GM21515 (cell line): ENCODE results near the gene ISYNA1.

Experiments used
- ATAC-seq: cut with Tn5 transposase; IDR thresholded peaks from one replicate; pipeline ENCODE4 v1.9.1; 2021; ENCODE audit not compliant: unreplicated experiment

The ISYNA1 gene

DNA sequence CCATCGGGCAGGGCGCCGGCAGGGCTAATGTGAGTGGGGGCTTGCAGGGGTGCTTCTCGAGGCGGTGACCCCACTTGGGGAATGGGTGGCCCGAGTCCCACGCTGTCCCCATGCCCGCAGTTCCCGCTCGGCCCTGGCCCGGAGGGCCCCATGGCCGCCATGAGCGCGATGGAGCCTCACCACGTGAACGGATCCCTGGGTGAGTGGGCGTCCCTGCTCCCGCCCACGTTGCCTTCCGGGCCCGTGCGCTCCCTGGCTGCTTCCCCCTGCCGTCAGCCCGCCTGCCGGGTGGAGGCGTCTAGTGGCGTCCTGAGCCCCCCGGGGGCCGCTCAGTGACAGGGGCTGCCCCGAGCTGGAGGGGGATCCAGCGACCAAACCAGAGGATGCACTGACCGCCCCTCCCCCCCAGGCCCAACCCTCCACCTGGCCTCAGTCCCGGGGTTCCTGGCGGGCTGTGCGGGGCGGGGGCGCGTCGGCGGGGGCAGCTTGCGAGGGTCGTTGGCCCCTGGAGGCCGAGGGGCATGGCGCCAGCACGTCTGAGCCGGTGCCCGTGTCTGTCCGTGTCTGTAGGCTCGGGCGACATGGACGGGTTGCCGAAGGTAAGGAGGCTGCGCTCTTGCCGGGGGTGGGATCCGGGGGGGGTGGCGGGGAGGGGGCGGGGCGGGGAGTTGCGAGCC lies 4.8 kb downstream of the ISYNA1 start:
- no peak for ATAC-seq

DNA sequence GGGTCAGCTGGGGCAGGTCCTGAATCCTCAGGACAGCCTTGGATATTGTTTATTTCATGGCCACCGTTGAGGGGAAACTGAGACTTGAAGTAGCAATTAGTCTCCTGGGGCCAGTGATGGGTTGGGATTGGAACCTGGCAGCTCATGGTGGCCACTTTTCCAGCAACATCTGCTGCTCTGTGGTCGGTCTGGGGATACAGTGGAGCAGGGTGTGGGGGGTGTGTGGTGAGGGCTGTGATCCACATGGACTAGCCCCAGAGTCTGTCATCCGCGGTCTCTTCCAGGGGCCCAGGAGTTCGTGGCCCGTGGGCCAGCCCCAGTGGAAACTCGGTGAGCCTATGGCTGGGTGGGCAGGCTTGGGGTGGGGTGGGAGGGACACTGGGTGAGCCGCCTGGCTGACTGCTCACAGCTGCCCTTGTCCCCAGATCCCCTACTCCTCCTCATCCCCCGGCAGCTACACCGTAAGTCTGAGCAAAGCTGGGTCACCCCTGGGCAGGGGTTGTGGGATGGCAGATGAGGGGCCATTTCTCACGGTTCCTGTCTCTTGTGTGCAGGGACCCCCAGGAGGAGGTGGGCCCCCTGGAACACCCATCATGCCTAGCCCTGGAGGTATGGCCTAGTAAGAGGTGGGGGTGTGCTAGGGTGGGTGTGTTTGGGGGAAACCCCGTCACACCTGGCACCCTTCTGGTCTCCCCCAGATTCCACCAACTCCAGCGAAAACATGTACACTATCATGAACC lies 5.5 kb downstream of the ISYNA1 start:
- ATAC-seq = no peak

DNA sequence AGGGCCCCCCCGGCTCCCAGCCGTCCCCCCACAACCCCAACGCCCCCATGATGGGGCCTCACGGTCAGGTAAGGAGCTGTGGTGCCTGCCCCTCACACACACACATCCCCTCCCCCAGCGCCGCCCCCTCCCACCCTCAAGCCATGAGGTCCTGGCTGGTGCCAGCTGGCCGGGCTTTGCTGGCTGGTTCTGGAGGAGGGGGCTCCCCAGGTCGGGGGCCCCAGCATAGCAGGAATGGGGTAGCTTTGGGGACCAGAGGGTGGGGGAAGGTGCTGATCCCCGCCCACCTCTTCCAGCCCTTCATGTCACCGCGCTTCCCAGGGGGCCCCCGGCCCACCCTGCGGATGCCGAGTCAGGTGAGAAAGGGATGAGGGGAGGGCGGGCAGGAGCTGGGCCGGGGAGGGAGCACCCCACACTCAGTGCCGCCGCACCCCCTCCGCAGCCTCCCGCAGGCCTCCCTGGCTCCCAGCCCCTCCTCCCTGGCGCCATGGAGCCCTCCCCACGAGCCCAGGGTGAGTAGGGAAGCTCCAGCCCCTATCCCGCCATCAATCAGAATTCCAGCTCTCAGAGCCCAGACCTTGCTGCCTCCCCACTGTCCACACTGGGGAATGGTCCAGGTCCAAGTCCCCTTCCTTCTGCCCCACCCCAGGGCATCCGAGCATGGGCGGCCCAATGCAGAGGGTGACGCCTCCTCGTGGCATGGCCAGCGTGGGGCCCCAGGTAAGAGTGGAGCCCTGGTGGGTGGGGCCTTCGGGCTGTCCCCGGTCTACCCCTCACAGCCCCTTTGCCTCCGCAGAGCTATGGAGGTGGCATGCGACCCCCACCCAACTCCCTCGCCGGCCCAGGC lies 6.4 kb downstream of the ISYNA1 start:
- ATAC-seq = no peak

DNA sequence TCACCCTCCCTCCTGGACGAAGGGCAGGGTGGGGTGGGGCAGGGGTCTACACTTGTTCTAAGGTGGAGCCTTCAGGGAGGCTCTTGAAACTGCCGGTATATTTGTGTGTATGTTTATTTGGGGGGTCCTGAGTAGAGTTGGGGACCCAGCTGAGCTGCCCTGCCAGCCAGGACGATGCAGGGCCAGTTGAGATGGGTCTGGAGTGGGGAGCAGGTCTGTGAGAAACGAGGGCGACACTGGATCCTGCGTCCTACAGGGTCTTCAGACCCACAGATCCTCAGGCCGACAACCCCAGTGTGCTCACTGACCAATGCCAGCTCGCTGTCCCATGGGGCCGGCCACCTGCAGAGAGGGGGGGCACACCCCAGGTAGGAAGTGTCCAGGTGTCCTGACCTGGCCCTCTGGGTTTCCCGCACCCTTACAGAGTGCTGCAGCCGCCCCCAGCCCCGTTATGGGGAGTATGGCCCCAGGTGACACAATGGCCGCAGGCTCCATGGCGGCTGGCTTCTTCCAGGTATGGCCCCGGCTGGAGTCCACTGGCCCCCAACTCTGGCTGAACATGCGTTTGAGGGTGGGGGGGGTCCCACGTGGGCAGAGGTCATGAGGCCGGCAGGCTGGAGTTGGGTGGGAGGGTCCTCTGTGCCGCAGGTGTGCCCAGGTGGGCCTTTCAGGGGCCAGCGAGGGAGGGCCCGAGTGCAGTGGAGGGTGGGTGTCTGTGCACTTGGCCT lies 7.4 kb downstream of the ISYNA1 start:
- no peak for ATAC-seq

DNA sequence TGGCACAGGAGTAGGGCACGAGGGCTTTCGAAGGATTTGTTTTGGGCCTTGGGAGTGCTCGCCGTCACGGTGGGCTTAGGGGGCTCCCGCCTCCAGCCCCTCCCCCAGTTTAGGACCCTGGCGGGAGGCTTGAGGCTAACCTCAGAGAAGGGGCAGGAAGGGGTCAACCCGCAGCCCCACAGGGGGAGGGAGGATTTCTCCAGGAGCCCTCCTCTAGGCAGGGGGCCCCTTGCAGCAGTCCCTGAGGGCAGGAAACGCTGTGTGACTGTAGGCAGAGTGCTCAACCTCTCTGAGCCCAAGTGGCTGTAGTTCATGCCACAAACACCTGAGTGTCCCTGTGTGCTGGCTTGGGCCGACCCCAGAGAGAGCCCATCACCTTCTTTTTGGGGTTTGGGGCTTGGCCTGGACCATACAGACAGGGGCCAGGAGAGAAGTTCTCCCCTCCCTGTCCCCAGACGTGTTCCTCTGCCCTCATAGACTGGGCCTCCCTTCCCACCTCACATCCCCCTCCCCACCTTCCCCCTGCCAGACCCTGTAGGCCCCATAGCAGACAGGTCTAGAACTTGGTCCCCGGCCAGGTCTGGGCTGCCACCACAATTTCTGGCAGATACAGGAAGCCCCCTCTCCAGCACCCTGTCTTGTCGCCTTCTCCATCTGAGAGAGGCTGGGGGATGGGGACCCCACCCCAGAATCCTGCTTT lies 8.1 kb downstream of the ISYNA1 start:
- no peak for ATAC-seq

DNA sequence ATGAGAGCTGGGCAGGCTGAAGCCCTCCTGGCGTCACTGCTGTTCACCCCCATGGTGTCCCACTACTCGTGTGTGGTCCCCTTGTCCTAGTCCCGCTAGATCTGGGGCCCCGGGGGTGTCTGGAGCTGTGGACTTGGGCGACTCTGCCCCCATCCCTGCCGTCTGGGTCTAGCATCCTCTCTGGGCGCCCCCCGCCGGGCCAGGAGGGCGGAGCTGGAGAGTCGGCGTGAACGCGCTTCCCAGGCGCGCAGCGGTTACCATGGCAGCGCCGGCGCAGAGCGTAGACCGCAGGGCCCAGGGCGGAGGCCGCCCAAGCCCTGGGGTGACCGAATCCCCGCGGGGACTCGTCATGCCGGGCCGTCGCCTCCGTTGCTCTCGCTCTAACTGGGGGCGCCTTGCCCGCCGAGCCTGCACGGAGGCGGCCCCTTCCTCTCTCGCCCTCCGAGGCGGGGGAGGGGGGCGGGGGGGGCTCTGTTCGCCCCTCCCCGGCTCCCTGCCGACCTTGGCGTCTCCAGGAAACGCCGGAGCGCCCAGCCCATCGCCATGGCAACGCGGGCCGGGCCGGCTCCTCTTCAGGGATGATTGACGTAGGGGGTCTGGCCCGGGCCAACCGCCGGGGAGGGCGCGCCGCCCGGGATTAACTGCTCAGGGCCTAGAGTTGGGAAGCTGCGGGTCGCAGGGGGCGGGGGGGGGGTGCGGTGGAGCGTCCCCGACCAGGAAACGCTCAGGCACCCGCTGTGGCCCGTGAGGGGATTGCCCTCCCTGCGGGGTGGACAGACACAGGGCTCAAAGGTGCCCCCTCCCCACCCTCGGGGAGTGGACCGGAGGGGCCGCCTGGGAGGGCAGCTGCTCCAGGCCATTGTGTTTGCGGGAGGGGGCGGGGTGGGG lies 8.9 kb downstream of the ISYNA1 start:
- ATAC-seq = peak; percentile 47

DNA sequence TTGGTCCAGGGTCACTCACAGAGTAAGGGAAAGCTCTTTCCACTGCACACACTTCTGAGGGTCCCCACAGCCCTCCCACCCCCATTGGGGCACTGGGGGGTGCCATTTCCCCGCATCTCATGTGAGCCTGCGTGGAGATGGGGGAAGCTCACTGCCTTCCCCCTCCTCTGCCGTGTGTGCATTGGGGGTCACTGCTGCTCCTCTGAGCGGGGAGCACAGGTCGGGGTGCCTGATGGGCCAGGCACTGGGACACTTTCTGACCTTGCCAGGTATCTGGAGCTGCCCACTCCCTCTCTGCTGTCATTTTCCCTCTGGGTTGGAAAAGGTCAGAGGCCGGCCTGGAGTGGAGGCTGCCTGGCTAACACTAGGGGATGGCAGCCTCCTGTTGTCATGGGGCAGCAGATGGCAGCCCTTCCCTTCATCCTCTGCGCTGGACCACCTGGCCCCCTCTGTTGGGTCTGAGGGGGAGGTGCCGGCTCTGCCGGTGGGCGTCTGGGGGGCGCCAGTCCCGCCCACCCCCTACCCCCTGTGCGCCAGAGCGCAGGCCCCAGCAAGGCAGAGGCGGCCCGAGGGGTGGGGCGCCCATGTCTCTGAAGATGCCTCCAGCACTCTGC lies 9.7 kb downstream of the ISYNA1 start:
- ATAC-seq = no peak

DNA sequence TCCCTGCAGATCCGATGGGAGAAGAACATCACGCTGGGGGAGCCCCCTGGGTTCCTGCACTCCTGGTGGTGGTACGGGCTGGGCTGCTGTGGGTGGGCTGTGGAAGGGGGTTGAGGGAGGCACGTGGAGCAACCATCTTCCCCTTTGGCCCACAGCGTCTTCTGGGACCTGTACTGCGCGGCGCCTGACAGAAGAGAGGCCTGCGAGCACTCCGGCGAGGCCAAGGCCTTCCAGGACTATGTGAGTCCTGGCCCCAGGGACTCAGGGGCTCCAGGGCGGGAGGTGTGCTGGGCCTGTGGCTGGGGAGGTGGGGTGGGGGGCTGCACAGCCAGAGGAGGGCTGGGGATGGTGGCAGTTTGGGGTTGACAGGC lies 10.2 kb downstream of the ISYNA1 start:
- ATAC-seq = no peak

DNA sequence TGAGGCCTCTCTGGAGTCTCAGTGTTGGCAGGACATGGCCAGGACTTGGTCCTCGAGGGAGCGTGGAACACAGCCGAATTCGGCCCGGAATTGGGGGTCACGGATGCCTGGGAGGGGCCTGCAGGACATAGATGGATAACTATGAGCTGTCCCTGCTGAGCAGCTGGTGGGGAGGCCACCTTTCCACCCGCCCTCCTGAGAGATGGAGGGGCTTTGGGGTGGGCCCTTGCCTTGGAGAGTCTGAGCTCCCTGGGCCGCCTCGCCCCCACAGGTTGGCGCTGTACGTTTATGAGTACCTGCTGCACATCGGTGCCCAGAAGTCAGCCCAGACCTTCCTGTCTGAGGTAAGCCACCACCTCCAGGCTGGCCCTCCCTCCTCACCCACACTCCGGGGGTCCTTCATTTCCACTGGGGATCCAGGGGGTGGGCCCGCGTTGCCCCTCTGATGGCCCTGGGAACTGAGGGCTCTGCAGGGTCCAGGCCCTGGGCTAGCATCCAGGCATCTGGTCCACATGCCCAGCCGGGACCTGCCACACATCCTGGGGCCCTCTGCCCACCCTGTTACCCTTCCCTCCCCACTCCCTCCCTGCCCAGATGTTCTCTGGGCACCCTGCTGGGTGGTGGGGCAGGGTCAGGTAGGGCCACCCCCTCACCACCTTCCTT lies 10.7 kb downstream of the ISYNA1 start:
- ATAC-seq = no peak

DNA sequence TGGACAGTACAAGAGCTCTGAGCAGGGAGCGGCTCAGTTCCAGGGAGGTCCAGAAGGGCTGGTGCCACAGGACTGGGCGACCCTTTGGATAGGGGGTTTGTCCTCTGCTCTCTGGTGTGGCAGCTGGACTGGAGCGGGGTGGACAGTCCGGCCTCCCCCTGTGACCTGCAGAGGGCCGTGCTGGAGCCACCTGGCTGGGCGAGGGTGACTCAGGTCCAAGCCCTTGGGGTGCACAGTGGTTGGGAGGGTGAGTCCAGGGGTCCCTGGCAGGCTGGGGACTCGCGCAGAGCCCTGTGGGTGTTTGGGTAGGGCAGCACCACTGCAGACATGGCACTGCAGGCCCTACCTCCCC lies 11.5 kb downstream of the ISYNA1 start:
- no peak for ATAC-seq

DNA sequence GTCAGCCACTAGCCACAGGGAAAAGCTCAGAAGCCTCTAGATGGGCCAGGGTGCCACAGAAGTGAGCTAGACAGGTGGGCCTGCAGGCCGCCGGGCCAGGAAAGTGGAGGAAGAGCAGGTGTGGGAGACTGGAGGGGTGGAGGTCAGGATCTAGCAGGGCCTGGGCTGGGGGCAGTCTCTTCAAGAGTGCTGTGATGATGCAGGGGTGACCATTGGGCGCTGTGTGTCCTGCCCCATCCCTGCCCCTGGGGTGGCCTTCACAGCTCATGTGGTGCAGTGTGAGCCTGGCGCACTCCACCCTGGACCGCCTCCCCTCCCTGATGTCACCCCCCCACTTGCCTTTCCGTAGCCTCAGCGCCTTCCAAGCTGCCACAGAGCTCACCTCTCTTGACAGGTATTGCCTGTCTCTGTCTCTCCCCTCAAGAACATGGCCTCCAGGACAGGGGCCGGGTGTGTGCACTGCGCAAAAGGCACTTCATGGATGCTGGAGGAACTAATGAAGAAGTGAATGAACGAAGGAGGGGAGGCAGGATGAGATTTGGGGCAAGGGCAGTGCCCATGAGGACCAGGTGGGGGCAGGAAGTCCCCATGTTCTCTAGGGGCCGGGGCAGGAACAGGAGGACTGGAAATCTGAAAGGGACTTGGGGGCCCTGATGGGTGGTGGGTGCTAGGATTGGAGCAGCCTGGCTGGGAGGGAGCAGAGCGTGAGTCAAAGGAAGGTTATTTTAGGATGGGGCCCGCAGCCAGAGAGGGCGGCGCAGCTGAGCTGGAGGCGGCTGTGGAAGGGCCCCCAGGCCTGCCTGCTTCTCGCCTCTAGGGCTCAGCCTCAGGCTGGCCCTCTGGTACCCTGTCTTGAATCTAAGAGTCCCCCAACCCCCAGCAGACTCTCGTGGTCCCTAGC lies 12.2 kb downstream of the ISYNA1 start:
- ATAC-seq = no peak

DNA sequence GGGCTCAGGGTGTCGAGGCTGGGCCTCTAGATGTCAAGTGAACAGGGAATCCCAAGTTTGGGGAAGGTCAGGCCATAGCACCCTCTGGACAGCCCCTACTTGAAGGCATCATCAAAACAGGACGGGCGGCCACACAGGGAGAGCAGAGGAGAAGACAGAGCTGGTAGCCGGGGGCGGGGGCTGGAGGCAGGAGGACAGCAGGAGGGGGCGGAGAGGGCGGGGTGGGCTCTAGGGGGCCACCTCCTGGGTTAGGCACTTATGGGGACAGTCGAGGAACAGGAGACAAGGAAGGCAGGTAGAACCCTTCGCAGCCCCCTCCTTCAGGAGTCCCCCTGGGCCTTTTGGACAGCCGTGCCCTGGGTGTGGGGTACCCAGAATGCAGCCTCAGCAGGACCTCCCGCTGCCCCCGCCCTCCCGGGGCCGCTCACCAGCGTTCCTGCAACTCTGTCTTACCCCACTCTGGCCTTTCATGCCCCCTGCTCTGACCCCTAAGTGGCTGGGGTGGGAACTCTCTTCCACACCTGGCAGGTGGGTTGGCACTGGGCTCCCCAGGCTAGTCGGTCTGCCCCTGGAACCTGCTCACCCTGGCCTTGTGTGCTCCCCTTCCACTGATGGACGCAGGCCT lies 12.9 kb downstream of the ISYNA1 start:
- ATAC-seq = no peak

DNA sequence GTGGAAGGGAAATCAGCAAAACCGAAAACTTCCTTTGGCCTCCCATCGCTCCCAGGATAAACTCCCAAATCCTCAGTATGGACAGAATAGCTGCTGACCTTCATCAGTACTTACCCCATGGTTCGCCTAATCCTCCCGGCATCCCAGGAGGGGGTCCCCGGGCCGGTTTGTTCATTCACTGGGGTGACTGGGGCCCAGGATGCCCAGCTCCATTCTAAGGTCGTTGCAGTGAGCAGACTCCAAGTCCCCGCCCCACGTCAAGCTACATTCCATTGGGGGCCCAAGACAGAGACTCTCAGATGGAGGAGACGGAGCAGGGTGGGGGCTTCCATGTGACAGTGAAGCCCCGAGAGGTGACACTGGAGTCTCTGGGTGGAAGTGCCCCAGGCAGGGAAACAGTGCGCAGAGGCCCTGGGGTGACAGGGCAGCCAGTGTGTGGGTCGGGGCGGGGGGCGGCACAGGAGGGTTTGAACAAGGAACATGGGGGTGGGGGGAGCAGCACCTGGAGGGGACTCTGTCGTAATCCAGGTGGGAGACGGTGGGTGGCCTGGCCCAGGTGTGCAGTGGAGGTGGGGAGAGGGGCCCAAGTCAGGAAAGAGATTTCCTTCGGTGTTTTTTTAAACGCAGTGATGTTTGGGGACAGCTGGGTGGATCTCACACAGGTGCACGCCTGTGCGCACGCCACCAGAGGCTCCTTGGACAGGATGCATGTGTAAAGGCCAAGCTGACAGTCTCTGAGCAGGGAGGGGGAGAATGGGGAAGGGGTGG lies 13.6 kb downstream of the ISYNA1 start:
- ATAC-seq = no peak

DNA sequence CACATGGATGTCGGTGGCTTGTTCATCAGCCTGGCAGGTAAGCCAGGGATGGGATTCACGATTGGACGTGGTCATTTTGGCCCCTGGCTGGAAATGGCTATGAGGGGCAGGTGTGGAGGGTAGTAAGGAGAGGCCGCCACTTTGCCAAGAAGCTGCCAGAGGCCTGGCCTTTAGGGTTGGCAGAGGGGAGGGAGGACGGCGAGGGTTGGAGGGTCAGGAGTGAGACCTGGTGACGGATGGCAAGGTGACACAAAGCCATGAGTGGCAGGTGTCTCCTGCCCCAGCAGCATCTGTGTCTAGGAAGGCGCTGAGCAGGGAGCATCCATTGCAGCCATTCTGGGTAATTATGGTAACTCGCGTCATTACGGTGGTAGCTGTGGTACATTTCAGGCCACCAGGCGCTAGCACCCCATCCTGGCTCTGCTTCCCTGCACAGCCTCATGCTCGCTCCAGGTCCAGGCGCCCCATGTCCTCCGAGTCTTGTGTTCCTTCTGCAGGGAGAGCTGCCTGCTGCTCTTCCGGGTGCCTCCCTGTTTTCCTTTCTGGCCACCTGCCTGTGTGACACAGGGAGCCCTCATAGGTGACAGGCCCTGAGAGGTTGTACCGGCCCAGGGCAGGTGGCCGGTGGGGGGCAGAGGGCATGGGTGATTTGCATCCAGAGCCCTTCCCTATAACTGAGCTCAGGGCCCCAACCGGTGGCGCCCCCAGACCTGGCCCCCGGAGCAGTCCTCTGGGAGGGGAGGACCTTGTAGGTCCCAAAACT lies 14.5 kb downstream of the ISYNA1 start:
- ATAC-seq = no peak

DNA sequence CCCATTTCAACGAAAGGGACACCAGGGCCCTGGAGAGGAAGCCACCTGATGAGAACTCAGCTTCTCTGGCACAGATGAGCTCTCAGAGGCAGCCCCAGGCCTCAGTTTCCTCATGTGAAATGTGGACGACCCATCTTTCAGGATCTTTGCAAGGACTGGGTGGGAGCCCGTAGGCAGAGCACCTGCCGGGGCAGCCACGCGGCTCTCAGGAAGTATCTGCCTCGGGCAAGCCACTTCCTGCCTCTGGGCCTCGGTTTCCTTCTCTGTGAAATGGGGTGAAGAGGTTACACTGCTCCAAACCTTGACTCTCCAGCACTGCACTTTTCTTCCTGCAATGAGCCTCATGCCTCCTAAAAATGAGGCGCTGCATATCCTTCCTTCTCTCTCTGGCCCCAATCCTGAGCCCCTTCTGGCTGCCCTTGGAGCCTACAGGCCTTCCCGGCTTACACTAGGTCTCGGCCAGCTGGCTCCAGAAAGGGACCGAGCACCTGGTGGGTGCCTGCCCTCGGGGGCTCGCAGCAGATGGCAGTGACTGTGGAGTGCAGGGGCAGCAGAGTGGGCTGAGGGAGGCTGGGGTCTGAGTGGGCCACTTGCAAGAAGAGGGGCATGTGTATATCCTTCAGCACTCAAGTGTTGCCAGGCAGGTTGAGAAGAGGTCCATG lies 15.3 kb downstream of the ISYNA1 start:
- no peak for ATAC-seq
